Stomach (tissue), 9 donors: Measurements from ENCODE around the gene USP6NL. TPM values are rescaled to one million over a fixed set of nuclear protein-coding genes. Genes with fewer than 3 reads are reported as not detected.

Experiments
- DNase-seq, 2 donors: peaks; one replicate each; pipeline versions ENCODE4 v3.0.0 to v3.0.0-alpha.2; 2013 to 2019
- H3K27ac ChIP-seq, 5 donors: fragments of 200-600 bp in 4 of 5; sonication (generic) in 4 of 5; one replicate each; pipeline ENCODE4 v1.5.1; 2013 to 2019; ENCODE audit warnings: mild to moderate bottlenecking in 1 of 5, moderate library complexity in 1 of 5
- H3K27me3 ChIP-seq, 3 donors: fragments of 200-600 bp; sonication (generic); one replicate each; pipeline ENCODE4 v1.5.1; 2017 to 2019; ENCODE audit warnings: mixed run types in 1 of 3
- H3K36me3 ChIP-seq, 4 donors: fragments of 200-600 bp; sonication (generic); 1 replicate in 3 of 4; 2 replicates in 1 of 4; pipeline ENCODE4 v1.5.1; 2016 to 2019
- H3K4me1 ChIP-seq, 4 donors: fragments of 200-600 bp; sonication (generic); one replicate each; pipeline ENCODE4 v1.5.1; 2016 to 2019
- H3K4me3 ChIP-seq, 4 donors: fragments of 200-600 bp; sonication (generic) in 3 of 4; one replicate each; pipeline ENCODE4 v1.5.1; 2016 to 2019; ENCODE audit warnings: mild to moderate bottlenecking in 1 of 4
- H3K9me3 ChIP-seq, 4 donors: fragments of 200-600 bp; sonication (generic); one replicate each; pipeline ENCODE4 v1.5.1; 2016 to 2019
- CTCF ChIP-seq, 7 experiments: fragments of 450-650 bp in 4 of 7; fragments of 200-600 bp in 3 of 7; sonication (generic) in 3 of 7; IDR thresholded peaks; one replicate each; pipeline ENCODE4 v1.5.1; 2016 to 2019; ENCODE audit warnings: antibody characterized with exemption in 7 of 7, control low read depth in 2 of 7, mild to moderate bottlenecking in 1 of 7
- EP300 ChIP-seq: sonication (generic); formaldehyde crosslinking; IDR thresholded peaks from one replicate; pipeline ENCODE4 v1.6.1; 2017; ENCODE audit warnings: antibody characterized with exemption
- POLR2A ChIP-seq, 4 donors: fragments of 450-650 bp; IDR thresholded peaks; one replicate each; pipeline ENCODE4 v1.6.1; 2016; ENCODE audit warnings: antibody characterized with exemption in 4 of 4, control low read depth in 2 of 4, mild to moderate bottlenecking in 1 of 4, moderate library complexity in 1 of 4
- POLR2AphosphoS5 ChIP-seq, 3 donors: sonication (generic); formaldehyde crosslinking; IDR thresholded peaks; one replicate each; pipeline ENCODE4 v1.6.1; 2016; ENCODE audit warnings: antibody characterized with exemption in 3 of 3
- WGBS, 5 donors: extraction: QIAGEN DNeasy Blood & Tissue Kit in 3 of 5; methylation state at CpG; one replicate each; pipeline versions ENCODE4 v1.1.5 to v1.1.7; 2013 to 2018; 5-methylcytosine and 5-hydroxymethylcytosine counted together
- intact Hi-C: fragments of 100-400 bp; cut with DNase I; formaldehyde crosslinking; loops from one replicate; pipeline ENCODE4 v1.15.1; 2023; ENCODE audit warnings: low total_unique reads
- polyA plus RNA-seq, 3 donors: library from polyadenylated mRNA; stranded (reverse); fragments of 200-250 nt; gene quantifications; one replicate each; pipeline ENCODE4 v1.2.3, GENCODE V29; 2013
- total RNA-seq, 5 donors: library from RNA; depleted of rRNA; stranded (reverse); fragments of >200 nt; gene quantifications; one replicate each; pipeline versions ENCODE4 v1.1.0 to v1.2.3, GENCODE V29; 2014 to 2016
- donor health status: healthy with polysubstance abuse.
- donor health status: Bipolar disorder and iron deficiency.
- donor health status: healthy.

Gene USP6NL
- total and polyA plus RNA-seq, 8 donors = 4.7 to 31.5 (median 6.3) TPM

GRCh38 chr10:11562888-11563287 is 48.6 kb downstream of the USP6NL start:
- Histone ChIP-seq H3K9me3 (no peaks in the 10 kb centered on the region), H3K36me3 (no peaks in the 10 kb centered on the region), H3K27ac (no peak overlapping the region), H3K4me1 (peaks cover 5 to 32% (median 15%) of the 10 kb centered on the region in 4 donors), H3K27me3 (no peaks in the 10 kb centered on the region), H3K4me3 (no peak overlapping the region)
- intact Hi-C loops = no loop called here
- no peak for DNase-seq
- TF ChIP-seq CTCF (IDR thresholded peaks at IDR 0.05) (no peak), POLR2AphosphoS5 (IDR thresholded peaks at IDR 0.05) (no peak), EP300 (no peak), POLR2A (IDR thresholded peaks at IDR 0.05) (no peak)
- WGBS, 5 donors = 93 to 100% (median 98%) methylated on average over 1 of the region's 1 CpG

GRCh38 chr10:11560076-11560709 is 51.3 kb downstream of the USP6NL start:
- Histone ChIP-seq H3K9me3 (no peaks in the 10 kb centered on the region), H3K4me3 (no peak overlapping the region), H3K27ac (no peak overlapping the region), H3K36me3 (no peaks in the 10 kb centered on the region), H3K27me3 (no peaks in the 10 kb centered on the region), H3K4me1 (peaks cover 5 to 32% (median 15%) of the 10 kb centered on the region in 4 donors)
- DNase-seq = peak in 1 of 2 donors; percentile 37
- WGBS, 5 donors = 42 to 59% (median 48%) methylated on average over 4 of the region's 4 CpGs
- TF ChIP-seq EP300 (no peak), POLR2A (IDR thresholded peaks at IDR 0.05) (no peak), POLR2AphosphoS5 (IDR thresholded peaks at IDR 0.05) (no peak), CTCF (IDR thresholded peaks at IDR 0.05) (no peak)
- intact Hi-C loops = no loop called here

DNA sequence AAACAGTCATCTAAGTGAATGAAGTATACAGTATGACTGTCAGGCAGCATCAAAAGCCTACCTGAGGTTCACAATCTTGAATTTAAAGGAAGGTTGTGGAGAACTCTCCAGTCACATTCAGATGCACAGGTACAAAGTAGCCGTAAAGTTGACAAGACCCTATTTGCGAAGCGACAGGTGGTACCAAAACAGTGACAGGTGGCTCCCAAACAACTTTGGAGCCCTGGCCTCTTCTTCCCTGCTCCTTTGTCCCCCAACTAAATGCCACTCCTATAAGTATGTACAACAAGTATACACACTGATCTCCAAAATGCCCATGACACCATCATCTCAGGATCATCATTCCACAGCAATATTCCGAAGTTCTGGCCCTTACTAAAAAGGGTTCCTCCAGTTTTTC is 53.5 kb downstream of the USP6NL start:
- Histone ChIP-seq H3K36me3 (no peaks in the 10 kb centered on the region), H3K27ac (no peak overlapping the region), H3K9me3 (no peaks in the 10 kb centered on the region), H3K27me3 (no peaks in the 10 kb centered on the region), H3K4me3 (no peak overlapping the region), H3K4me1 (peaks cover 5 to 30% (median 13%) of the 10 kb centered on the region in 4 donors)
- no peak for TF ChIP-seq POLR2A (IDR thresholded peaks at IDR 0.05)
- TF ChIP-seq POLR2AphosphoS5 (IDR thresholded peaks at IDR 0.05) = no peak
- TF ChIP-seq EP300 = no peak
- no peak for TF ChIP-seq CTCF (IDR thresholded peaks at IDR 0.05)
- no peak for DNase-seq
- 90 to 99% (median 97%) methylated on average over 4 of the region's 4 CpGs for WGBS, 5 donors
- intact Hi-C loops = no loop called here

GRCh38 chr10:11557513-11557912 is 53.9 kb downstream of the USP6NL start:
- no peaks in the 10 kb centered on the region for H3K27me3 ChIP-seq
- H3K36me3 ChIP-seq = no peaks in the 10 kb centered on the region
- TF ChIP-seq POLR2AphosphoS5 (IDR thresholded peaks at IDR 0.05) (no peak), EP300 (no peak), POLR2A (IDR thresholded peaks at IDR 0.05) (no peak), CTCF (IDR thresholded peaks at IDR 0.05) (no peak)
- H3K27ac ChIP-seq = no peak overlapping the region
- H3K4me1 ChIP-seq = peaks cover 9 to 35% (median 15%) of the 10 kb centered on the region in 4 donors
- no peaks in the 10 kb centered on the region for H3K9me3 ChIP-seq
- DNase-seq = no peak
- intact Hi-C loops = no loop called here
- 87 to 94% (median 92%) methylated on average over 7 of the region's 7 CpGs for WGBS, 5 donors
- H3K4me3 ChIP-seq = no peak overlapping the region
